GM12801 (cell line): ENCODE data around the gene AQP6.

Experiments used
- CTCF ChIP-seq: IDR thresholded peaks from one replicate; pipeline ENCODE4 v1.5.1; 2011; ENCODE audit warnings: control low read depth; ENCODE audit not compliant: insufficient read length; ENCODE audit errors: extremely low read depth

The AQP6 gene

GRCh38 chr12:50018968-50019367 is 46.2 kb downstream of the AQP6 start:
- no peak for TF ChIP-seq CTCF

GRCh38 chr12:50019524-50019923 is 46.8 kb downstream of the AQP6 start:
- no peak for TF ChIP-seq CTCF

GRCh38 chr12:50021031-50021430 is 48.3 kb downstream of the AQP6 start:
- TF ChIP-seq CTCF: no peak

GRCh38 chr12:50022903-50023302 is 50.2 kb downstream of the AQP6 start:
- no peak for TF ChIP-seq CTCF

- no peak for TF ChIP-seq CTCF
These were observed 51.5 kb downstream of the AQP6 start for GRCh38 chr12:50024227-50024626.

GRCh38 chr12:50024805-50025186 is 52.0 kb downstream of the AQP6 start:
- TF ChIP-seq CTCF: no peak

- no peak for TF ChIP-seq CTCF
These were observed 52.7 kb downstream of the AQP6 start, which contains the start of gene RACGAP1 for GRCh38 chr12:50025187-50026059. Gene RACGAP1 (minus strand): TSS chr12:50025494. CDS start chr12:50016715, 8,779 bp downstream.
